WTC11 (cell line): ENCODE measurements around the gene GSTA4.

Experiments
- FOXJ3 ChIP-seq: sonication (generic); formaldehyde crosslinking; IDR thresholded peaks from 2 replicates; pipeline ENCODE4 v1.9.0; 2021; ENCODE audit warnings: missing genetic modification reagents, mild to moderate bottlenecking, borderline replicate concordance
- SMAD3 ChIP-seq: sonication (generic); formaldehyde crosslinking; IDR thresholded peaks from 2 replicates; pipeline ENCODE4 v1.8.0; 2022; ENCODE audit warnings: missing genetic modification reagents, mild to moderate bottlenecking, borderline replicate concordance
- TP53 ChIP-seq: sonication (generic); formaldehyde crosslinking; IDR thresholded peaks from 2 replicates; pipeline ENCODE4 v1.8.1; 2023; ENCODE audit warnings: mild to moderate bottlenecking, missing genetic modification reagents
- TF ChIP-seq, protein P1 (sequence below): fragments of 200-600 bp; IDR thresholded peaks from 2 replicates; pipeline ENCODE4 v1.8.0; 2022; ENCODE audit warnings: antibody characterized with exemption
- TF ChIP-seq, protein P2 (sequence below): sonication (generic); formaldehyde crosslinking; conservative IDR thresholded peaks from 2 replicates; pipeline ENCODE4 v1.8.1; 2022; ENCODE audit warnings: mild to moderate bottlenecking, missing genetic modification reagents
- TF ChIP-seq, protein P3 (sequence below): fragments of 250-450 bp; sonication (Bioruptor Pico); IDR thresholded peaks from 2 replicates; pipeline ENCODE4 v1.9.0; 2021; ENCODE audit warnings: moderate library complexity, mild to moderate bottlenecking, inconsistent platforms, borderline replicate concordance
- TF ChIP-seq, protein P4 (sequence below): sonication (generic); formaldehyde crosslinking; IDR thresholded peaks from 2 replicates; pipeline ENCODE4 v1.8.0; 2022; ENCODE audit warnings: mild to moderate bottlenecking, missing genetic modification reagents
- TF ChIP-seq, protein P5 (sequence below): sonication (generic); formaldehyde crosslinking; IDR thresholded peaks from 2 replicates; pipeline ENCODE4 v1.8.0; 2022; ENCODE audit warnings: mild to moderate bottlenecking, missing genetic modification reagents

DNA sequence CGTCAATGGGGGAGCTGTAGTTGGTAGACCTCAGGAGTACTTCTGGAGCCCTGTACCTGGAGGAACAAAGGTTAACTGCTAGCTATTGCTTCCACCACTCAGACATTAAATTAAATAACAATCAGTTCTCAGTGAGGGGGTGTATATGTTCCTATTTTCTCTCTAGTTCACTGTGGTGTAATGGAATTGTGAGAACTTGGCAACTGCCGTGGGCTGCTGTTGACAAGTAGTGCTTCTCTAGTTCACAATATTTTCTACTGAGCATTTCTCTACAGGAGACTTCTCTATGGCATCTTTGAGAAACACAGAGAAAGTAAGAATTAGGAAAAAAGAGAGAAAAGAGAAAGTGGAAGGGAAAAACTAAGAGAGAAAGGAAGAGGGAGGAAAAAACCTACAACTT, 23.4 kb upstream of the GSTA4 start:
- TF ChIP-seq, protein P1, sequence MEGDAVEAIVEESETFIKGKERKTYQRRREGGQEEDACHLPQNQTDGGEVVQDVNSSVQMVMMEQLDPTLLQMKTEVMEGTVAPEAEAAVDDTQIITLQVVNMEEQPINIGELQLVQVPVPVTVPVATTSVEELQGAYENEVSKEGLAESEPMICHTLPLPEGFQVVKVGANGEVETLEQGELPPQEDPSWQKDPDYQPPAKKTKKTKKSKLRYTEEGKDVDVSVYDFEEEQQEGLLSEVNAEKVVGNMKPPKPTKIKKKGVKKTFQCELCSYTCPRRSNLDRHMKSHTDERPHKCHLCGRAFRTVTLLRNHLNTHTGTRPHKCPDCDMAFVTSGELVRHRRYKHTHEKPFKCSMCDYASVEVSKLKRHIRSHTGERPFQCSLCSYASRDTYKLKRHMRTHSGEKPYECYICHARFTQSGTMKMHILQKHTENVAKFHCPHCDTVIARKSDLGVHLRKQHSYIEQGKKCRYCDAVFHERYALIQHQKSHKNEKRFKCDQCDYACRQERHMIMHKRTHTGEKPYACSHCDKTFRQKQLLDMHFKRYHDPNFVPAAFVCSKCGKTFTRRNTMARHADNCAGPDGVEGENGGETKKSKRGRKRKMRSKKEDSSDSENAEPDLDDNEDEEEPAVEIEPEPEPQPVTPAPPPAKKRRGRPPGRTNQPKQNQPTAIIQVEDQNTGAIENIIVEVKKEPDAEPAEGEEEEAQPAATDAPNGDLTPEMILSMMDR, result no peak
- TF ChIP-seq, protein P2, sequence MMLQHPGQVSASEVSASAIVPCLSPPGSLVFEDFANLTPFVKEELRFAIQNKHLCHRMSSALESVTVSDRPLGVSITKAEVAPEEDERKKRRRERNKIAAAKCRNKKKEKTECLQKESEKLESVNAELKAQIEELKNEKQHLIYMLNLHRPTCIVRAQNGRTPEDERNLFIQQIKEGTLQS (CRISPR knock-in tag), result no peak
- no peak for TF ChIP-seq TP53
- no peak for TF ChIP-seq FOXJ3 (CRISPR knock-in tag)
- TF ChIP-seq, protein P3, sequence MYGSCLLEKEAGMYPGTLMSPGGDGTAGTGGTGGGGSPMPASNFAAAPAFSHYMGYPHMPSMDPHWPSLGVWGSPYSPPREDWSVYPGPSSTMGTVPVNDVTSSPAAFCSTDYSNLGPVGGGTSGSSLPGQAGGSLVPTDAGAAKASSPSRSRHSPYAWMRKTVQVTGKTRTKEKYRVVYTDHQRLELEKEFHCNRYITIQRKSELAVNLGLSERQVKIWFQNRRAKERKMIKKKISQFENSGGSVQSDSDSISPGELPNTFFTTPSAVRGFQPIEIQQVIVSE (CRISPR knock-in tag), result no peak
- TF ChIP-seq, protein P4, sequence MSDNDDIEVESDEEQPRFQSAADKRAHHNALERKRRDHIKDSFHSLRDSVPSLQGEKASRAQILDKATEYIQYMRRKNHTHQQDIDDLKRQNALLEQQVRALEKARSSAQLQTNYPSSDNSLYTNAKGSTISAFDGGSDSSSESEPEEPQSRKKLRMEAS (CRISPR knock-in tag), result no peak
- TF ChIP-seq, protein P5, sequence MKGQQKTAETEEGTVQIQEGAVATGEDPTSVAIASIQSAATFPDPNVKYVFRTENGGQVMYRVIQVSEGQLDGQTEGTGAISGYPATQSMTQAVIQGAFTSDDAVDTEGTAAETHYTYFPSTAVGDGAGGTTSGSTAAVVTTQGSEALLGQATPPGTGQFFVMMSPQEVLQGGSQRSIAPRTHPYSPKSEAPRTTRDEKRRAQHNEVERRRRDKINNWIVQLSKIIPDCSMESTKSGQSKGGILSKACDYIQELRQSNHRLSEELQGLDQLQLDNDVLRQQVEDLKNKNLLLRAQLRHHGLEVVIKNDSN, result no peak
- TF ChIP-seq SMAD3, result no peak
